GM13977 (cell line): ENCODE results near the gene PTN.
"Not testable (repeated sequence)": the region's sequence is repeated elsewhere in the genome, so short reads cannot be mapped to it uniquely, and the experiment has no call there.

Experiments
- DNase-seq: peaks from one replicate; pipeline ENCODE4 v3.0.0; 2012; ENCODE audit warnings: low spot score
- CTCF ChIP-seq: IDR thresholded peaks from 2 replicates; pipeline ENCODE4 v1.5.1; 2012; ENCODE audit warnings: mild to moderate bottlenecking, control low read depth; ENCODE audit not compliant: insufficient read depth; ENCODE audit errors: extremely low read depth, missing control alignments
- in situ Hi-C: fragments of 300-500 bp; cut with MboI; formaldehyde crosslinking; loops from one replicate; pipeline ENCODE4 v1.12.0; 2022; ENCODE audit warnings: low sequenced_read_pairs, low pct_unique_long_range_greater_than_20kb, mixed read lengths, inconsistent platforms; ENCODE audit not compliant: unreplicated experiment

PTN gene

GRCh38 chr7:137241655-137242360, 101.7 kb downstream of the PTN start:
- no peak for TF ChIP-seq CTCF
- DNase-seq: no peak
- in situ Hi-C loops: no loop called here

- in situ Hi-C loops, DNase-seq: not testable (repeated sequence)
These were observed 104.3 kb downstream of the PTN start for GRCh38 chr7:137239186-137239585.

GRCh38 chr7:137235434-137235833, 108.1 kb downstream of the PTN start:
- in situ Hi-C loops: no loop called here
- DNase-seq: no peak
- no peak for TF ChIP-seq CTCF

- in situ Hi-C loops: no loop called here
- no peak for DNase-seq
- no peak for TF ChIP-seq CTCF
These were observed 112.4 kb downstream of the PTN start for GRCh38 chr7:137231167-137231566.

- no peak for TF ChIP-seq CTCF
- DNase-seq: no peak
- in situ Hi-C loops: no loop called here
These were observed 122.1 kb downstream of the PTN start for GRCh38 chr7:137221467-137221866.

GRCh38 chr7:137213744-137214143, 129.8 kb downstream of the PTN start:
- TF ChIP-seq CTCF: no peak
- no peak for DNase-seq
- in situ Hi-C loops: no loop called here

GRCh38 chr7:137209151-137209817, 134.2 kb downstream of the PTN start:
- DNase-seq: no peak
- no peak for TF ChIP-seq CTCF
- in situ Hi-C loops: no loop called here
